Activated T-cell treated with anti-CD3 and anti-CD28 coated beads, Interleukin-2, amount 50 U/mL, for 24 hours (primary cell): ENCODE data around the gene DHCR24.
A peak's percentile ranks its signal among the peaks of the same experiment; 100 is the strongest.

Experiments
- DNase-seq: peaks from one replicate; pipeline ENCODE4 v3.0.0-alpha.2; 2020
- H3K27ac Mint-ChIP-seq: 2 replicates; pipeline ENCODE4 v1.8.0; 2020; ENCODE audit warnings: mild to moderate bottlenecking, mixed read lengths
- H3K27me3 Mint-ChIP-seq: 2 replicates; pipeline ENCODE4 v1.8.0; 2020; ENCODE audit warnings: mixed read lengths
- H3K36me3 Mint-ChIP-seq: 2 replicates; pipeline ENCODE4 v1.8.0; 2020; ENCODE audit warnings: low read depth, mixed read lengths
- H3K4me1 Mint-ChIP-seq: 2 replicates; pipeline ENCODE4 v1.8.0; 2020; ENCODE audit warnings: low read depth, mixed read lengths
- H3K4me3 Mint-ChIP-seq: 2 replicates; pipeline ENCODE4 v1.8.0; 2020; ENCODE audit warnings: mild to moderate bottlenecking, moderate library complexity, mixed read lengths
- H3K9me3 Mint-ChIP-seq: 2 replicates; pipeline ENCODE4 v1.8.0; 2020; ENCODE audit warnings: mixed read lengths

DHCR24 gene

GRCh38 chr1:54803761-54804470 is 83.1 kb downstream of the DHCR24 start:
- peaks cover 56% of the 10 kb centered on the region for H3K4me1 Mint-ChIP-seq
- no peaks in the 10 kb centered on the region for H3K9me3 Mint-ChIP-seq
- H3K4me3 Mint-ChIP-seq, result no peak overlapping the region
- H3K27me3 Mint-ChIP-seq, result no peaks in the 10 kb centered on the region
- peak; percentile 15 for DNase-seq
- no peaks in the 10 kb centered on the region for H3K36me3 Mint-ChIP-seq
- peak overlapping the region; percentile 78 for H3K27ac Mint-ChIP-seq

- peak; percentile 81 for DNase-seq
- Mint-ChIP-seq H3K9me3 (no peaks in the 10 kb centered on the region), H3K27ac (peak within 1 kb of the TSS; percentile 94), H3K4me1 (peaks cover 64% of the 10 kb centered on the region), H3K36me3 (peaks cover 7% of the 10 kb centered on the region), H3K4me3 (peak within 1 kb of the TSS; percentile 84), H3K27me3 (no peaks in the 10 kb centered on the region)
Measured at GRCh38 chr1:54800899-54801759, 85.9 kb downstream of the DHCR24 start, which contains the start of gene TTC22. Gene TTC22, minus strand, starts transcription at chr1:54801323. Its CDS starts 160 bp downstream, at chr1:54801163.

GRCh38 chr1:54800041-54800898 is 86.7 kb downstream of the DHCR24 start:
- Mint-ChIP-seq H3K27me3 (no peaks in the 10 kb centered on the region), H3K4me3 (peak overlapping the region; percentile 84), H3K36me3 (peaks cover 7% of the 10 kb centered on the region), H3K4me1 (peaks cover 61% of the 10 kb centered on the region), H3K9me3 (no peaks in the 10 kb centered on the region), H3K27ac (peak overlapping the region; percentile 94)
- DNase-seq, result peak; percentile 33
